ENCODE data around the gene C2orf49.

Gene C2orf49

DNA sequence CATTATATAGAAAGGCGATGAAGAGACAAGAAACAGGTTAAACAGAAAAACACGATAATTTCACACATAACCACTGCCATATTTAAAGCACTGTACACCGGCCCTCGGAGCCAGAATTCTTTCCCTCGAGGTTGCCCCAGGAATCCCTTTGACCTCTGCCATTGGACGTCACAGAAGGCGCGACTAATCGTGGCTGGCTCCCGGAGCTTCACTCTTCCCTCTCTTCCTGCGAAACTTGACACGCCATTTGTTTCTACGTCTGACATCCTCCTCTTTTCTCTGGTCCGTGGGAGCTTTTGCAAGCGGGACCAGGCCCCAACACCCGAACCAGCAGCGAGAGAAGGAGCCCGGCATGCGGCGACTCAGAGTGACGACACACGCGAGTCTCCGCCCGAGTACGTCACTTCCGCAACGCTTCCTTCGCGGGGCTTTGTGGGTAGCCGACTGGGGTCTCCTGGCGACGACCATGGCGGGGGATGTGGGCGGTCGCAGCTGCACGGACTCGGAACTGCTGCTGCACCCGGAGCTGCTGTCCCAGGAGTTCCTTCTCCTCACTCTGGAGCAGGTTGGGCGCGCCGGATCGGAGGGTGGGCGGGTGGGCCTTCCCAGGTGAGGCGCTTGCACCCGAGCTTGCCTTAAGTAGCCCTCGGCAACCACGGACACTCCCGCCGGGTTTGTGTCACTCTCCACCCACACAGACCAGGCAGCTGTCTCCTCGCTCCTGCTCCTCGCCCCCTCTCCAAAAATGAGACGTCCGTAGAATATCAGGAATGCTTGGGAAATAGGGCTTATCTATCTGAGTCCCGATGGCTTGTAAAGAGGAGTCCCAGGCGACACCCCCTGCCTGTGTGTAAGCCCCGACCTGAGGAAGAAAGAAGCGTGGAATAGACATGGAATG lies at the start of gene C2orf49:
C2orf49 (plus strand) TSS at position 419 of the 898 bp plus-strand sequence; CDS start at position 467, 48 bp downstream.
- DNase-seq (ENCODE audit: low read depth), result peak; percentile 81

DNA sequence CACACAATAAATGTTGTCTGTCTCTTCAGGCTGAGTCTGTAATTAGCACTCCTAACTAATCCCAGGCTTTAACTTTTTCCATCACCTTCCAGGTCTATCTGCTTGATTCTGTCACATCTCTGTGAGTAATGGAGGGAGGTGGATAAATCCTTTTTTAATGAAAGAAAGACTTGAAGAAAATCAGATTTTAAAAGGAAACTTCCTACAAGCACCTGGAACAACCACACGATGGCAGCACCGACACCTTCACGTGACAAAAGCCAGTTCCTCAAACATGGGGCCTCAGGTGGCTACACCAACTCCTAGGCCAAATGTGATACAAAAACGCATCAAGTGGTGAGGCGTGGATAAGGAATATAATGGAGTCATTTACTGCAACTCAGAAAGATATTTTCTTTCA lies 49.6 kb upstream of the C2orf49 start:
- peak; percentile 2 for DNase-seq (ENCODE audit: low read depth)

DNA sequence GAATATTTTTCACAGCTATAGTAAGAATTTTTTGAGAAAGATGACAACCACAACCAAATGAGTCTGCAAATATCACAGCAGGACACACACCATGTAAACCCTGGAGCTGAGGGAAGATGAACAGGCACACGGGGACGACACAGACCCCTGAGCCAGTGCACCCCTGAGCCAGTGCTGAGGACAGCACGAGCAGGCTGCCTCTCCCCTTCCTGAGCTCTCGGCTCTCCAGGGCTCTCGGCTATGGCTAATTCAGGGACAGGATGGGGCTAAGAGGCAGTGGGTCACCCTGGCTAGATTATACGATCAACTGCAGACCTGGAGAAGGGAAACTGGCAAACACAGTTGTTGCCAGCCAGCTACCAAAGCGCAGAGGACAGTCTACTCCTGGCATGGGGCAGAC lies 49.2 kb upstream of the C2orf49 start:
- DNase-seq (ENCODE audit: low read depth), result no peak

DNA sequence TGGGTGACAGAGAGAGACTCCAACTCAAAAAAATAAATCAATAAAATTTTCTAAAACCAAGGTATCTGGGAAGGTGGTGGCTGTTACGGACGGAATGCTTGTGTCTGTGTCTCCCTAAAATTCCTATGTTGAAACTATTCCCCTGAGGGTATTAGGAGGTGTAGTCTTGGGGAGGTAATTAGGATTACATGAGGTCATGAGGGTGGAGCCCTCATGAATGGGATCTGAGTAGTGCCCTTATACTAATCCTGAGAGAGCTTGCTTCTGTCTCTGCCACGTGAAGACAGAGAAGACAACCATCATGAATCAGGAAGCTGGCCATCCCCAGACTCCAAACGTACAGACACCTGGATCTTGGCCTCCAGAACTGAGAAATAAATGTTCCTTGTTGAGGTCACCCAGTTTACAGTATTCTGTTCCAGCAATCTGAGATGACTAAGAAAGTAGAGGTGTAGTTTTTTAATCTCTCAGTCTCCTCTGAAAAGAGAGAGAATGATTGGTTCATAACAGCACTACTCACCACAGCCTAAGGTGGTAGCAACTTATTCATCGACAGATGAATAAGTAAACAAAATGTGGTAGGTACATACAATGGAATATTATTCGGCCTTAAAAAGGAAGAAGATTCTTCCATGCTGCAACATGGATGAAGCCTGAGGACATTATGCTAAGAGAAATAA lies 46.2 kb upstream of the C2orf49 start:
- no peak for DNase-seq (ENCODE audit: low read depth)

DNA sequence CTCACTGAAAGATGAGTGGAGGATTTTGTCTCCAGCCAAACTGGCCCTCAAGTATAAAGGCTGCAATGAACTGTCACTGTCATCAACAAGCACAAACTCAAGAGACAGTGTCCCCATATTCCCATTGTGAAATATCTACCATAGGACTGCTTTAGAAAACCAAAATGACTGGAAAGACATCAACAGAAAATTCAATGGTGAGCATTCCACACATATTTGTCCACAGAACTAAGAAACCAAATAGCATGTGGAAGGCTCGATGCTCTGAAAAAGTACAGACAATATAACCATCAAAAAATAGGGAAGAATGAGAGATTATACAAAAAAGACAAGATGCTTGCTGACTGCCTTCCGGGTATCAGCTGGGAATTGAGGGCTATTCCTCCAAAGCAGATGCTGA lies 45.4 kb upstream of the C2orf49 start:
- DNase-seq (ENCODE audit: low read depth), result no peak

DNA sequence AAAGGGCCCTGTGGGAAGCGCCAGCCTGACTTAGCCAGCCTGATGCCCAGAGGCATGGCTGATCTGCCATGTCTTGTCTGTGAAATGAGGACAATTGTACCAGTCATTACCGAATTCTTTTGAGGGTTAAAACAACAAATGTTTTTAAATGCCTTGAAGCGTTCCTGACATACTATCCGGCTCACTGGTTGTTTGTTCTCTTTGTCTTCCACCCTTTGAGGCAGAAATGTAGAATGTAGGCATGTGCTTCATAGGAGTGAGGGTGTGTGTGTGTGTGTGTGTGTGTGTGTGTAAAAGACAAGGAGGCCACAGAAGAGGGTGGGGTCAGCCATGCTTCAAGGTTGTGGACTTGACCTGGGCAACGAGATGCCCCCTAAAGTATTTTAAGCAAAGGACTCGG lies 43.3 kb upstream of the C2orf49 start:
- DNase-seq (ENCODE audit: low read depth), result no peak

DNA sequence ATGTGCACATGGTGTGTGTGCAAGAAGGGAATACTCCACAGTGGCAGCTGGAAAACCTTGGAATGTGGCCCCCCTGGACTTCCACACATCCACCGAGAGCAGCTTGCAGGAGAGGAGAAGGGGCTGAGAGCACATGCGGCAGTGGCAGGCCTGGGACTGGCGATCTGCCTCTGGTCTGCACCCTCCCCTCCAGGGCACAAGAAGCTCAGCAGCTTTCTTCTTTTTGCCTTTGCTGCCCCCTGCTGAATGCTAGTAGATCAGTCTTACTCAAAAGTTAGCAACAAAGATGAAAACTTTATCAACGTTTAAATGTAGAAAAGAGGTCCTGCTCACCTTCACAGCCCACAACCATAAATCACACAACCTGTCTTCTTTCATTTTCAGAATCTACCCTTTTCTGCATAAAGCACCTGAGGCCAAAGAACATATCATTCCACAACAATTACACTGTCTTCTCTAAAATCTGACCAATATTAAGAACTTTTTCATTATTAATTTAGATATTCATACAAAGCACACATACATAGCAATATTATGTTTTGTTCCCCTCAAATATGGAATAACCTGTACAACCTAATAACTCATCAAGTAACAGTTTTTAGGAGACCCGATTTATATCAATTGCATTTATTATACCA lies 42.4 kb upstream of the C2orf49 start:
- no peak for DNase-seq (ENCODE audit: low read depth)

DNA sequence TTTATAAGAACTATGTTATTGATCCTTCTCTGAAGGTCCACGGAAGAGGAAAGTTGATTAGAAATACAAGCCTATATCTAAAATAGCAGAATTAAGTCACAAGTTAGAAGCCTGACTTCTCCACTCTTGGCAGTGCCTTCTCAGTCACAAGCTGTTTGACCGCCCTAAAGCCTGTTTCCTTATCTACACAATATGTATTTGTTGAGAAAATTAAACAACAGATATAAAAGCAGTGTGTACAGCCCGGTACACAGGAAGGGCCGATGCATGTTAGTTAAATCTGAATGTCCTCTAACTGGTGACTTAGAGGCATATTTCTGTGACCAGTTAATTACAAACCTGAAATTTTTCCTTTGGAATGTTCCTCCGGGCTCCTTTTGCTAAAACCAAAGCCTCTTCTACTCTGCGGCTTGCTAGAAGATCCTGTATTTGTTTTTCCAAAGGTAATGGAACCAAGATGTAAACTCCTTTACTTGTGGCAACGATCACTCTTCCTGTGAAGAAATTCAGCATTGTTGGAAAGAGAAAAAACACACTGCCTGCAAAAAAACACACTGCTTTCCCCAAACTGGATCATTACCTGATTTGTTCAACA lies 41.2 kb upstream of the C2orf49 start:
- DNase-seq (ENCODE audit: low read depth), result no peak

DNA sequence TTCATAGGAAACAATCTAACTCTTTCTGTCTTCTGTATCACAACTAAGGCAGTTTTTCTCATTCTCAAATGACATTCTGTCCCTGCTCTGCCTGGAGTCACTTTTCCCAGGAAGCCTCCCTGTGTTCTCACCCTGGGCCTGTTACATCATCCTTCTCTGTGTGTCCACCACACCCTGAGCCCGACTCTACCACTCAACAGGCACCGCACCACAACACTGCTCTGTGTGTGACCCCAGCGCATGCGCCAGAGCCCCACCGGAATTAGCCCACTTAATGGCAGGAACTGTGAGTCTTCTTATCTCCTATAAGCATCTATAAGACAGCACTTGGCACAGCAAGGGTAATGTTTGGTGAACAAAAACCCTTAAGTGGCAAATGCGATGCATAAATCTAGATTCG lies 40.1 kb upstream of the C2orf49 start:
- DNase-seq (ENCODE audit: low read depth), result no peak

DNA sequence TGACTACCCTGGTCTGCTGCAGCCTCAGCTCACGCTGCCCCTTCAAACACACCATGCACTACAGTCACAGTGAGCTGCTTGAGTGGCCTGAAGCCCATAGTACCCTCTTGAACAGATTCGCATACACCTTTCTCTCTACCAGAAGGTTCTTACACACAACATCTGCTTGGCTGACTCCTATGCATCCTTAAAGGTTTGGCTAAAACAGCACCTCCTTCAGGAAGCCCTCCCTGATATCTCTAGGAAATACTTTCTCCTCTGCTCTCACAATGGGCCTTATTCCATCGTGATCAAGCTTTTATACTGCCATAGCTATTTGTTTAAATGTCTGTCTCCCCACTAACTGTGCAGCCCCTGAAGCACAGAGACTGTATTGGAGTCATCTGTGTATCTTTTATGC lies 39.3 kb upstream of the C2orf49 start:
- DNase-seq (ENCODE audit: low read depth), result no peak

DNA sequence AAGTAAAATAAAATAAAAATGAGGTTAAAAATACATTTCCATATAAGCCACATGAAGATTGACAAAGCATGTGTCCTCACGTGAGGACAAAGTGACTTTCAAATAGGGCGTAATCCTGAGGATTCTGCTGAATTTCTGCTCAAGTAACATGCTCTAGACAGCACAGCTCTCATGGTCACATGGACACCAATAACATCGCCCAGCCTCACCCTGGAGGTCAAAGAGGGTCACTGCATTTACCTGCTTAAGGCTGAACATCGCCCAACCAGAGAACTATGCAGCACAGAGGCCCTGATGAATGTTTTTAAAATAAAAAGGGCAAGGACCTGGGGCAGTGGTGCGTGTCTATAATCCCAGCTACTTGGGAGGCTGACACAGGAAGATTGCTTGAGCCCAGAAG lies 38.0 kb upstream of the C2orf49 start:
- no peak for DNase-seq (ENCODE audit: low read depth)

DNA sequence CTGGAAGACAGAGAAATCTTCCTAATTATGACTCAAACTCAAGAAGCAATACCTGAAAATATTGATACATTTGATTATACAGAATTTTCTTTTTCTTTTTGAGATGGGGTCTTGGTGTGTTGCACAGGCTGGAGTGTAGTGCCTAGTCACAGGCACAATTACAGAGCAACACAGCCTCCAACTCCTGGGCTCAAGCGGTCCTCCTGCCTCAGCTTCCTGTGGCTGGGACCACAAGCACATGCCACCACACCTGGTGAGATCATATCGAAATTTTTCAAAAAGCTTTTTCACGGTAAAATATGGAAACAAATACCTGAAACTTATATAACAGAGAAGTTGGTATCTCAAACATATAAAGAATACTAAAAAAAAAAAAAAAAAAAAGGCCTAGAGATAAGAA lies 35.7 kb upstream of the C2orf49 start:
- no peak for DNase-seq (ENCODE audit: low read depth)

DNA sequence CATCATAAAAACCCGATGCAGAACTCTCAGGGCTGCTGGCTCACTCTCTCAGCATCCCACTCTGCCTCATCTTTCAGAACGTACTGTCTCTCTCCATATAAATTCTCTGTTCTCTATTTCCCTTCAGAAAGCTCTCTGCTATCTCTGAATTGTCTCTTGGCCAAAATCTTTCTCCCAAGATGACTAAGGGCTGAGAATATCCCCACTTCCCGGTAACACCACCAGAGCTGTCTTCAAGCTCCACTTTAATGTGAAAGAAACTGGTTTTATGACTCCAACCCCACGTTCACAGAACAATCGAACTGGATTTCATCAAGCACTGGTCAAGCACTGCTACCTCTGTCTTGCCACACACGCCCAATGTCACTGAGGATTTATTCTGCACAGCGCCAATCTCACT lies 30.2 kb upstream of the C2orf49 start:
- DNase-seq (ENCODE audit: low read depth), result no peak

DNA sequence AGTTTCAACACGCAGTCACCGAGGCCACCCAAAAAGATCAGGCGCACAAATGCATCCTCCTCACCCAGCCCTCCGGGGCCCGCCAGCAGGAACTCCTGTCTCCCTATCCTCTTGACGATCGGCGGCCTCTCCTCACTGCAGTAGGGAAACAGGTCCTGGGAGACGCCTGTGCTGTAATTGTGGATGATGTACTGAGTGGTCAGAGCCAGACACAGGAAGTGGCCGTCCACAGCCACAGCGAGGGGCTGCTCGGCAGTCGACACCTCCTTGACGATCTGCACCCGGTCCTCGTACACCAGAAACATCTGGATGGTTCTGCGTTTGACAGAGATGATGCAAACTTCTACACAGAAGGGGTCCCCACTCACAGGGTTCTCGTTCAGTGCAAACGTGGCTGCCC lies 29.8 kb upstream of the C2orf49 start:
- no peak for DNase-seq (ENCODE audit: low read depth)

DNA sequence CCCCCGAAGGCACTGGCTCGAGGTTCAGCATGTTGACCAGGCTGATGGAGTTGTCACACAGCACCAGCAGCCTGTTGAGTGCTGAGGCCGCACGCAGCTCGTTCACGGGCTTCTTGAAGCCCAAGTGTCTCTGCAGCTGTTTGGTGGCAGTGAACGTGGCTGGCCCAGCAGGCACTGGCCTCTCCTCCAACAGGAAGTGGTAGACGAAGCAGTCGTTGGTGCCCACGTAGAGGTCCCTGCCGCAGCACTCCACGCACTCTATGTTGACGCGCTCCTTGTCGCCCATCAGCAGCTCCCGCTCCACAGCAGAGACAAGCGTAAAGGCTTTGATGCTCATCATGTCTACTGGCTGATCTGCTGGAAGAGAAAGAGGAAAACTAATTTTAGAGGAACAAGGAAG lies 29.4 kb upstream of the C2orf49 start:
- DNase-seq (ENCODE audit: low read depth), result no peak

DNA sequence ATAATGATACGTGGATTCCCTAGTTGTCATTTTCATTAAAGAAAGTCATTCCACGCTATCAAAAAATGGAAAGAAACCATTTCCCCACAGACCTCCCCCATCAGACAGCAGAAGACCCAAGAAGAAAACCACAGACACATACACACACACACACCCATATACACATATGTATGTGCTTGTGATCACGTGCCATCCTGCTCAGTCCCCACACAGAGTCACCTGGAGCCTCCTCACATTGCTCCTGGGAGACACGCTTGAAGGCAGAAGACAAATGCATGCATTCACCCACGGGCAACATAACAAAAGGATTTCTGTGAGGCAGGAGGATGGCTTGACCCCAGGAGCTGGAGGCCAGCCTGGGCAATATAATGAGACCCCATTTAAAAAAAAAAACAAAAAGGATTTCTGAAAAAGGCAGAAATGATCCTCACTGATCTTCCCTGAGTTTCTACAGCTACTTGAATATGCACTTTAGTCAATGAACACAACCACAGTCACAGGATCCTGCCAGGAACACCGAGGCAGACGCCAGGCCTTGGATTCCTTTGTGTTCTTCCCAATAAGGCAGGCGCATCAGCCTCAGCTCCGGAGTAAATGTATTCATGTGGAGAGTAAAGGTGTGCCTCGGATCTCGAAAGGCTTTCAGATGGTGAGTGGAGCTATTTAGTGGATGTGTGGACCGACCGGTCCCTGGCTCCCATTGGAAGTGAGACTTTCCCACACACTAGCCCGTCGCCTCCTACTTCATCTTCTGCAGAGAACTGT lies 28.8 kb upstream of the C2orf49 start:
- DNase-seq (ENCODE audit: low read depth), result no peak

DNA sequence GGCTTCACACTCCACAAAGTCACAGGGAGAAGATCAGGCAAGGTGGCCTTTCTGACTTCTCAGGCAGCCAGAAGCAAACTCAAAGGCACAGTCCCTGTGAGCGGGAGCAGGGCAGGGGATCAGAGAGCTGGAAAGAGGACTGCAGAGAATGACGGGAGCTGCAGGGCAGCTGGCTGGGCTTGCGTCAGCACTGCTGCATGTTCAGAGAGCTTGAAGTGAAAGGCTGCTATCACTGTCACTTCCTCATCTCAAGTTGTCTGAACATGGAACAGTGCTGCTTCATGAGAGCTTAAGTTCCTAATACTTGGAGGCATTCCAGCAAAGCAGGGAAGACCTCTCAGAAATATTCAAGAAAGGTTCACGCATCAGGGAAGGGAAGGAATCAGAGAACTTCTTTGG lies 28.2 kb upstream of the C2orf49 start:
- DNase-seq (ENCODE audit: low read depth), result no peak

DNA sequence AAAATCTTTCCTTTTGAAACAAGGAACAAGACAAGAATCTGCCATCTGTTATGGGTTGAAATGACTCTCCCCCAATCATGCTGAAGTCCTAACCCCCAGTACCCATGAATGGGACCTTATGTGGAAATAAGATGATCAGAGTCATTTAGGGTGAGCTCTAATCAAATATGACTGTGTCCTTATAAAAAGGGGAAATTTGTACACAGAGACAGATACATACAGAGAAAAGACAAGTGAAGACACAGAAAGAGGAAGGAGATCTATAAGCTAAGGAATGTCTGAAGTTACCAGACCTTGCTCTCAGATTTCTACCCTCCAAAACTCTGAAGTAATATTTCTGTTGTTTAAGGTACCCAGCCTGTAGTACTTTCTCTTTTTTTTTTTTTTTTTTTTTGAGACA lies 23.5 kb upstream of the C2orf49 start:
- DNase-seq (ENCODE audit: low read depth), result no peak

DNA sequence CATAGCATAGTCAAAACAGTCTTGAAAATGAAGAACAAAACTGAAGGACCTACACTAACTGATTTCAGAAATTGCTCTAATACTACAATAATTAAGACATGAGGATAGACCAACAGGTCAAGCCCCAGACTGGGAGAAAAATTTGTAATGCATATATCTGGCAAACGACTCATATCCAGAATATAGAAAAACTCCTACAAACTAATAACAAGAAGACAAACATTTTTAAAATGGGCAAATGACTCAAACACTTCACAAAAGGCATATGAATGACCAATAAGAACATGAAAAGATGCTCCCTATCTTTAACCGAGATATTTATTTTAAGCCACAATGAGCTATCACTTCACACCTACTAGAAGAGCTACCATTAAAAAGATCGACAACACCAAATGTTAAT lies 22.0 kb upstream of the C2orf49 start:
- no peak for DNase-seq (ENCODE audit: low read depth)

DNA sequence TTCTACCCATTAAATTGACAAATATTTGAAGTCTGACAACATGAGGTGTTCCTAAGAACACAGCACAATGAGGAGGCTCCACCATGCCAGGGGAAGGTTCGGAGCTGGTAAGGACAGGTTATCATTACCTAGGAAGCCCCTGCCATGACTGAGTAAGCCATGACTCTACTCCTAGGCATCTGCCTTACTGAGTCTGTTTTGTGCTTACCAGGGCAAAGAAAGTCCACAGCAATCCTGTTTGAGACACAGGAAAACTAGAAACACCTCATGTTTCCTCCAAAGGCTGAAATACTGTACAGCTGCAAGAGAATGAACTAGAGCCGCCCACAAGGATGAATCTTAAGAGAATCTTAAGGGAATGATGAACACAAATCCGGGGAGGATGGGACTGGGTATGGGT lies 19.4 kb upstream of the C2orf49 start:
- DNase-seq (ENCODE audit: low read depth), result no peak

DNA sequence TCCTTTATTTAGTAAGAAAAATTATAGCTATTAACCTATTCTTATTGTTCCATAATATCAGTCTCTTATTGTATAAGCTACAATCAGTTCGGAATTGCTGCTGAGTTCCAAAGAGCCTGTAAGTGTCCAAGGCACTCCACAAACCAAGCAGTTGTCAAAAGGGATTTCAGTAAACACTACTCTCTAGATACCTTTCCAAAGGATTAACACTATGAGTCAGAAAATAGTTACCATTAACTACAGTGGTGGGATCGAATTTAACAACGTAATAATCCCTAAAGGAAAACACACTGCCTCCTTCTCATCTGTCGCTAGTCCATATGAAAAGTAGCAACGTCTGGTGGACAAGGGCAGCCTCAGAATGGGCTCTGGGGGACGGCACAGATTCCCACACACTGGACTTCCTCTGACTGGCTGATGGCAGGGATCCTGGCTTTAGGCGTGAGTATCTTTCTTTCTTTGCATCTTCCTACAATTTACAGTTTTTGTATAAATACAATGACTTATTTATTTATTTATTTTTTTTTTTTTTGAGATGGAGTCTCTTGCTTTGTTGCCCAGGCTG lies 16.6 kb upstream of the C2orf49 start:
- DNase-seq (ENCODE audit: low read depth), result no peak

Data from stimulated activated CD8-positive, alpha-beta memory T cell treated with anti-CD3 and anti-CD28 coated beads, Interleukin-12 subunit alpha, Interleukin-12 subunit beta, amount 100 ng/mL, for 1 hour (primary cell).